ENCODE measurements around the gene RAB11FIP4.
A peak's percentile ranks its signal among the peaks of the same experiment; 100 is the strongest.
"Not testable (repeated sequence)": the region's sequence is repeated elsewhere in the genome, so short reads cannot be mapped to it uniquely, and the experiment has no call there.

The RAB11FIP4 gene

GRCh38 chr17:31379597-31380205, 11.8 kb upstream of the RAB11FIP4 start:
- Mint-ChIP-seq H3K36me3 (ENCODE audit: low read depth) (peaks cover 4% of the 10 kb centered on the region), H3K9me3 (no peaks in the 10 kb centered on the region), H3K27ac (peak overlapping the region; percentile 63), H3K27me3 (no peaks in the 10 kb centered on the region), H3K4me1 (ENCODE audit: low read depth) (no peaks in the 10 kb centered on the region), H3K4me3 (no peak overlapping the region)

DNA sequence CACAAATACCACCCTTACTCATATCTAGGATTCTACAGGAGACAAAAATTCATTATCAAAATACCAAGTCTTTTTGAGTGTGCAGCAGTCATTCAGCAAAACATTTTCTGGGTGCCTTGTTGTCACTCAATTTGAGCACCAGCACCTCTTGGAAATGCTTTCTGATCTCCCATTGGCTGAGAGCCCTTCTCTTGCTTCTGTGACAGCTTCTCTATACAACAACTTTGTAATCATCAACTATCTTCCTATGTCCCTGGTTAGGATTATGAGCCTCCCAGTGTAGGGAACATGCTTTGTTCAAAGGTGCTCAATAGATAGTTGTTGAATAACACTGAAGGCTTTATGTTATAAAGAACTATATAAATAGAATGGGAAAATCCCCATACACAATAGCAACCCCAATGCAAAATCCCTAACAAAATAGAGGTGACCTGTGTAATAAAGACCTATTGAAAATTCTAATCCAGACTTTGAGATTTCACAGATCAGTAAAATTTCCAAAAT, 10.3 kb upstream of the RAB11FIP4 start:
- H3K27ac Mint-ChIP-seq = no peak overlapping the region
- H3K4me1 Mint-ChIP-seq (ENCODE audit: low read depth) = no peaks in the 10 kb centered on the region
- H3K36me3 Mint-ChIP-seq (ENCODE audit: low read depth) = no peaks in the 10 kb centered on the region
- no peaks in the 10 kb centered on the region for H3K27me3 Mint-ChIP-seq
- H3K9me3 Mint-ChIP-seq = no peaks in the 10 kb centered on the region
- H3K4me3 Mint-ChIP-seq = no peak overlapping the region

DNA sequence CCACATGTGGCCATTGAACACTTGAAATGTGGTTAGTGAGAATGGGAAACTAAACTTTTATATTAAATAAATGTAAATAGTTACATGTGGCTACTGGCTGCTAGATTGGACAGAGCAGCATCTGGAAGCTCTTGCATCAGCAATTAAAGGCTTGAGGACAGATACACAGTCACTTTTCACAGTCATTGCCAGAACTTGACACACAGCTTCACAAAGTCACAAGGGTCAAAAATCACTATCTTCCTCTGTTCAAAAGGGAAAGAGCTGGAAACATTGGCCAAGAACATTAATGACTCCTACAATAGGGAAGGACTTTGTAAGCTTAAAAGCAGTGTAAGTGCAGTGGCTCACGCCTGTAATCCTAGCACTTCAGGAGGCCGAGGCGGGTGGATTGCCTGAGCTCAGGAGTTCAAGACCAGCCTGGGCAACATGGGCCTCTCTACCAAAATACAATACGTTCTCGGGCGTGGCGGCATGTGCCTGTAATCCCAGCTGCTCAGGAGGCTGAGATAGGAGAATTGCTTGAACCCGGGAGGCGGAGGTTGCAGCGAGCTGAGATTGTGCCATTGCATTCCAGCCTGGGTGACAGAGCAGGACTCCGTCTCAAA, 8.7 kb upstream of the RAB11FIP4 start:
- not testable (repeated sequence) for H3K27me3 Mint-ChIP-seq; H3K4me1 Mint-ChIP-seq (ENCODE audit: low read depth); H3K9me3 Mint-ChIP-seq; H3K36me3 Mint-ChIP-seq (ENCODE audit: low read depth); H3K27ac Mint-ChIP-seq; H3K4me3 Mint-ChIP-seq

- H3K4me3 Mint-ChIP-seq; H3K27ac Mint-ChIP-seq; H3K4me1 Mint-ChIP-seq (ENCODE audit: low read depth); H3K9me3 Mint-ChIP-seq; H3K36me3 Mint-ChIP-seq (ENCODE audit: low read depth); H3K27me3 Mint-ChIP-seq: not testable (repeated sequence)
These were observed 8.0 kb upstream of the RAB11FIP4 start for GRCh38 chr17:31383488-31383887.

- peaks cover 17% of the 10 kb centered on the region for H3K27me3 Mint-ChIP-seq
- H3K36me3 Mint-ChIP-seq (ENCODE audit: low read depth) = no peaks in the 10 kb centered on the region
- no peak overlapping the region for H3K4me3 Mint-ChIP-seq
- H3K27ac Mint-ChIP-seq = no peak overlapping the region
- H3K9me3 Mint-ChIP-seq = no peaks in the 10 kb centered on the region
- H3K4me1 Mint-ChIP-seq (ENCODE audit: low read depth) = no peaks in the 10 kb centered on the region
These were observed 5.8 kb upstream of the RAB11FIP4 start for GRCh38 chr17:31385428-31386285.

DNA sequence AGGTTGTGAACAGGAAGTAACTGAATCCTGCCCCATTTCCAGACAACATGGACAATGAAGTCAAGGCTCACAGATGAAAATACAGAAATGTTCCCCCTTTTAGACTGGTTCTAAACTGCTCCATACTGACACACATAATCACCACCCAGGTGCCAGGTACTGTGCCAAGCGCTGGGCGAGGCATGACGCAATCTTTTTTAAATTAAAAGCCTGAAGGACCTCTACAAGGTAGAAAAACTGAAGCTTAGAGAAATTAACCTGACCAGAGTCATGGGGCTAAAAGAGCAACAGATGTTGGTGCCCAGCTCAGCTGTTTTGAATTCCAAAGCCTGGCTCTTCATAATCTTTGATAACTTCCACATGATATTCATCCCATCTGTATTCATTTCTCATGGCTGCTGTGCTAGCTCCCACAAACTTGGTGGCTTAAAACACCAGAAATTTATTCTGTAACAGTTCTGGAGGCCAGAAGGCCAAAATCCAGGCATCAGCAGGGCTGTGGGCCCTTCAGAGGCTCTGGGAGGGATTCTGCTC, 4.9 kb upstream of the RAB11FIP4 start:
- H3K27ac Mint-ChIP-seq = no peak overlapping the region
- no peaks in the 10 kb centered on the region for H3K36me3 Mint-ChIP-seq (ENCODE audit: low read depth)
- H3K27me3 Mint-ChIP-seq = peaks cover 22% of the 10 kb centered on the region
- no peak overlapping the region for H3K4me3 Mint-ChIP-seq
- no peaks in the 10 kb centered on the region for H3K4me1 Mint-ChIP-seq (ENCODE audit: low read depth)
- H3K9me3 Mint-ChIP-seq = no peaks in the 10 kb centered on the region

GRCh38 chr17:31387438-31387837, 4.0 kb upstream of the RAB11FIP4 start:
- no peaks in the 10 kb centered on the region for H3K36me3 Mint-ChIP-seq (ENCODE audit: low read depth)
- no peak overlapping the region for H3K4me3 Mint-ChIP-seq
- H3K9me3 Mint-ChIP-seq = no peaks in the 10 kb centered on the region
- peaks cover 2% of the 10 kb centered on the region for H3K4me1 Mint-ChIP-seq (ENCODE audit: low read depth)
- H3K27me3 Mint-ChIP-seq = peaks cover 25% of the 10 kb centered on the region
- H3K27ac Mint-ChIP-seq = no peak overlapping the region

GRCh38 chr17:31388351-31388750, 3.1 kb upstream of the RAB11FIP4 start:
- H3K36me3 Mint-ChIP-seq (ENCODE audit: low read depth) = no peaks in the 10 kb centered on the region
- H3K27me3 Mint-ChIP-seq = peaks cover 34% of the 10 kb centered on the region

GRCh38 chr17:31388770-31389656, 2.5 kb upstream of the RAB11FIP4 start:
- Mint-ChIP-seq H3K4me3 (no peak overlapping the region), H3K4me1 (ENCODE audit: low read depth) (peaks cover 4% of the 10 kb centered on the region), H3K9me3 (no peaks in the 10 kb centered on the region), H3K27me3 (peaks cover 39% of the 10 kb centered on the region), H3K27ac (no peak overlapping the region), H3K36me3 (ENCODE audit: low read depth) (no peaks in the 10 kb centered on the region)

More at GRCh38 chr17:31388351-31388750, 3.1 kb upstream of the RAB11FIP4 start:
- no peaks in the 10 kb centered on the region for H3K9me3 Mint-ChIP-seq
- no peak overlapping the region for H3K4me3 Mint-ChIP-seq
- no peak overlapping the region for H3K27ac Mint-ChIP-seq
- H3K4me1 Mint-ChIP-seq (ENCODE audit: low read depth) = peaks cover 4% of the 10 kb centered on the region

GRCh38 chr17:31389657-31390381, 1.7 kb upstream of the RAB11FIP4 start:
- no peaks in the 10 kb centered on the region for H3K9me3 Mint-ChIP-seq
- peaks cover 46% of the 10 kb centered on the region for H3K27me3 Mint-ChIP-seq
- peaks cover 4% of the 10 kb centered on the region for H3K4me1 Mint-ChIP-seq (ENCODE audit: low read depth)
- H3K4me3 Mint-ChIP-seq = peak overlapping the region; percentile 32
- H3K36me3 Mint-ChIP-seq (ENCODE audit: low read depth) = no peaks in the 10 kb centered on the region
- no peak overlapping the region for H3K27ac Mint-ChIP-seq

GRCh38 chr17:31390426-31390747, 1.1 kb upstream of the RAB11FIP4 start:
- H3K4me1 Mint-ChIP-seq (ENCODE audit: low read depth) = peaks cover 4% of the 10 kb centered on the region
- H3K4me3 Mint-ChIP-seq = peak overlapping the region; percentile 32
- no peaks in the 10 kb centered on the region for H3K36me3 Mint-ChIP-seq (ENCODE audit: low read depth)
- no peak overlapping the region for H3K27ac Mint-ChIP-seq
- no peaks in the 10 kb centered on the region for H3K9me3 Mint-ChIP-seq
- peaks cover 51% of the 10 kb centered on the region for H3K27me3 Mint-ChIP-seq

DNA sequence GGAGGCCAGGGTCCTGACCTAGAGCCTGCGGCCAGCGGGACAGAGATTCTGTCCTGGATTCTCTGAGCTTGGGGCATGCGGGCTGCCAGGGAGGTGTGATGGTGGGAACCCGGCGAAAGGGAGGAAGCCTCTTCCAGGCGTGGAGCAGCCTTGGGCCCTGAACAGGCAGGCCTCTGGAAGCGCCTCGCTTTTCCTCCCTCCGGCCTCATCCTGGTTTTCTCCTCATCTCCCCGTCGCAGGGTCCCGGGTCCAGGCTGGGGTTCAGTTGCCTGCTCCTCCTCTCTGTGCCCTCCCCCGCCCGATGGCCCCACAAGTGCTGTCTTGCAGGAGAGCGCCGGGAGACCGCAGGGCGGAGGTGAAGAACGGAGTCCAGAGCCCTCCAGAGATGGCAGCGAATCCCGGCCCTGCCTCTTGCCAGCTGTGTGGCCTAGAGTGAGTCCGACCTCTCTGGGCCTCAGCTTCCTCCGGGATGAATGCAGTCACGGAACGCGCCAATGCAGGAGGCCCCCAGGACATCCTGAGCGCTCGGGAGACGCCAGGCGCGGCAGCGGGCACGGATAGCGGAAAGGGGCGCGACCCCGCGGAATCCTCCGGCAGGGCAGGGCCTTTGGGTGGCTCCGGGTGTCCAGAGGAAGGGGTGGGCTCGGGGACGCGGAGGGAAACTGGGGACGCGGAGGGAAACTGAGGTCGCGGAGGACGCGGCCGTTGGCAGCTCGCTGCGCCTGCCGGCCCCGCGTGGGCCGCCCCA, 553 bp upstream of the RAB11FIP4 start:
- H3K36me3 Mint-ChIP-seq (ENCODE audit: low read depth) = no peaks in the 10 kb centered on the region
- H3K27ac Mint-ChIP-seq = no peak overlapping the region
- peak overlapping the region; percentile 56 for H3K4me3 Mint-ChIP-seq
- H3K4me1 Mint-ChIP-seq (ENCODE audit: low read depth) = peaks cover 4% of the 10 kb centered on the region
- H3K27me3 Mint-ChIP-seq = peaks cover 54% of the 10 kb centered on the region
- no peaks in the 10 kb centered on the region for H3K9me3 Mint-ChIP-seq

GRCh38 chr17:31392002-31392855, 754 bp downstream of the RAB11FIP4 start:
- no peaks in the 10 kb centered on the region for H3K9me3 Mint-ChIP-seq
- peaks cover 54% of the 10 kb centered on the region for H3K27me3 Mint-ChIP-seq

More at GRCh38 chr17:31392002-31392855, 754 bp downstream of the RAB11FIP4 start:
- Mint-ChIP-seq H3K4me3 (peak overlapping the region; percentile 65), H3K4me1 (ENCODE audit: low read depth) (peaks cover 4% of the 10 kb centered on the region), H3K36me3 (ENCODE audit: low read depth) (no peaks in the 10 kb centered on the region), H3K27ac (no peak overlapping the region)

Measured in stimulated activated naive CD8-positive, alpha-beta T cell treated with anti-CD3 and anti-CD28 coated beads, Interleukin-15, Interleukin-2, amounts not matched to agents 100 ng/mL and 50 ng/mL, for 24 hours (primary cell).